ENCODE results near the gene CD3G. TPM values are rescaled to one million over a fixed set of nuclear protein-coding genes. Genes with fewer than 3 reads are reported as not detected.
A peak's percentile ranks its signal among the peaks of the same experiment; 100 is the strongest.

Gene CD3G
- total and polyA plus RNA-seq, 9 of the 15 experiments (the other 6 are each of a cell fraction or from before 2014, with no cell fraction given) = 0.30 to 1.7 (median 0.47) TPM

DNA sequence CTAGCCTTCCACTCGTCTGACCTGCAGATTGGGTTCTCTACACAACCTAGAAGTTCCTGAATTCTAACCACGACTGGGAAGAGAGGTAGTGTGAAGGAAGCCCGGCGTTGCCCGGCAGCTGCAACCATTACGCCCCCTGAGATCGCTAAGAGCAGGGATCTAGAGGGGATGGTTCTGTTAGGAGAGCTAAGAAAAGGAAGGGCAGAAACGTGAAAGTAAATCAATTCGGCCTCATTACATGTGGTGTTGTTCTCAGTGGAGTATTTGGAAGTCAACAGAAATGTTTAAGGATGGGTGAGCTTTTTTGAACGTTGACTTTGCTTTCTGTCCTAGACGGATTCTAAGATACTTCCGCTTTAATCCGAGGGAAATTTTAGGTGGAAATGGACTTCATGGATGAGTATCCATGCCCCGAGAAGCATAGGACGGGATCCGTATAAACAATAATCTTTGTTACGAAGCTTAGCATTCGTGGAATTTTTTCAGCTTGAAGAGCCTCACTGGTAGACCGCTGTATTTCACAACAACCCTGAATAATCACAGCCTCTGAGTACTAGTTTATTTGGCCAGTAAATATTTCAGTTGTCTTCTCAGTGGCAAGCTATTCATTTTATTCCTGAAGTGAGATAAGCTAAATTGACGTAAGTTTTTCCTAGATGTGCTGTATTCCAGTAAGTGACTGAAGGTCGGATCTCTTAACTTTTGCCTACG lies 57.9 kb downstream of the CD3G start (continued):
- TF ChIP-seq, protein P1, sequence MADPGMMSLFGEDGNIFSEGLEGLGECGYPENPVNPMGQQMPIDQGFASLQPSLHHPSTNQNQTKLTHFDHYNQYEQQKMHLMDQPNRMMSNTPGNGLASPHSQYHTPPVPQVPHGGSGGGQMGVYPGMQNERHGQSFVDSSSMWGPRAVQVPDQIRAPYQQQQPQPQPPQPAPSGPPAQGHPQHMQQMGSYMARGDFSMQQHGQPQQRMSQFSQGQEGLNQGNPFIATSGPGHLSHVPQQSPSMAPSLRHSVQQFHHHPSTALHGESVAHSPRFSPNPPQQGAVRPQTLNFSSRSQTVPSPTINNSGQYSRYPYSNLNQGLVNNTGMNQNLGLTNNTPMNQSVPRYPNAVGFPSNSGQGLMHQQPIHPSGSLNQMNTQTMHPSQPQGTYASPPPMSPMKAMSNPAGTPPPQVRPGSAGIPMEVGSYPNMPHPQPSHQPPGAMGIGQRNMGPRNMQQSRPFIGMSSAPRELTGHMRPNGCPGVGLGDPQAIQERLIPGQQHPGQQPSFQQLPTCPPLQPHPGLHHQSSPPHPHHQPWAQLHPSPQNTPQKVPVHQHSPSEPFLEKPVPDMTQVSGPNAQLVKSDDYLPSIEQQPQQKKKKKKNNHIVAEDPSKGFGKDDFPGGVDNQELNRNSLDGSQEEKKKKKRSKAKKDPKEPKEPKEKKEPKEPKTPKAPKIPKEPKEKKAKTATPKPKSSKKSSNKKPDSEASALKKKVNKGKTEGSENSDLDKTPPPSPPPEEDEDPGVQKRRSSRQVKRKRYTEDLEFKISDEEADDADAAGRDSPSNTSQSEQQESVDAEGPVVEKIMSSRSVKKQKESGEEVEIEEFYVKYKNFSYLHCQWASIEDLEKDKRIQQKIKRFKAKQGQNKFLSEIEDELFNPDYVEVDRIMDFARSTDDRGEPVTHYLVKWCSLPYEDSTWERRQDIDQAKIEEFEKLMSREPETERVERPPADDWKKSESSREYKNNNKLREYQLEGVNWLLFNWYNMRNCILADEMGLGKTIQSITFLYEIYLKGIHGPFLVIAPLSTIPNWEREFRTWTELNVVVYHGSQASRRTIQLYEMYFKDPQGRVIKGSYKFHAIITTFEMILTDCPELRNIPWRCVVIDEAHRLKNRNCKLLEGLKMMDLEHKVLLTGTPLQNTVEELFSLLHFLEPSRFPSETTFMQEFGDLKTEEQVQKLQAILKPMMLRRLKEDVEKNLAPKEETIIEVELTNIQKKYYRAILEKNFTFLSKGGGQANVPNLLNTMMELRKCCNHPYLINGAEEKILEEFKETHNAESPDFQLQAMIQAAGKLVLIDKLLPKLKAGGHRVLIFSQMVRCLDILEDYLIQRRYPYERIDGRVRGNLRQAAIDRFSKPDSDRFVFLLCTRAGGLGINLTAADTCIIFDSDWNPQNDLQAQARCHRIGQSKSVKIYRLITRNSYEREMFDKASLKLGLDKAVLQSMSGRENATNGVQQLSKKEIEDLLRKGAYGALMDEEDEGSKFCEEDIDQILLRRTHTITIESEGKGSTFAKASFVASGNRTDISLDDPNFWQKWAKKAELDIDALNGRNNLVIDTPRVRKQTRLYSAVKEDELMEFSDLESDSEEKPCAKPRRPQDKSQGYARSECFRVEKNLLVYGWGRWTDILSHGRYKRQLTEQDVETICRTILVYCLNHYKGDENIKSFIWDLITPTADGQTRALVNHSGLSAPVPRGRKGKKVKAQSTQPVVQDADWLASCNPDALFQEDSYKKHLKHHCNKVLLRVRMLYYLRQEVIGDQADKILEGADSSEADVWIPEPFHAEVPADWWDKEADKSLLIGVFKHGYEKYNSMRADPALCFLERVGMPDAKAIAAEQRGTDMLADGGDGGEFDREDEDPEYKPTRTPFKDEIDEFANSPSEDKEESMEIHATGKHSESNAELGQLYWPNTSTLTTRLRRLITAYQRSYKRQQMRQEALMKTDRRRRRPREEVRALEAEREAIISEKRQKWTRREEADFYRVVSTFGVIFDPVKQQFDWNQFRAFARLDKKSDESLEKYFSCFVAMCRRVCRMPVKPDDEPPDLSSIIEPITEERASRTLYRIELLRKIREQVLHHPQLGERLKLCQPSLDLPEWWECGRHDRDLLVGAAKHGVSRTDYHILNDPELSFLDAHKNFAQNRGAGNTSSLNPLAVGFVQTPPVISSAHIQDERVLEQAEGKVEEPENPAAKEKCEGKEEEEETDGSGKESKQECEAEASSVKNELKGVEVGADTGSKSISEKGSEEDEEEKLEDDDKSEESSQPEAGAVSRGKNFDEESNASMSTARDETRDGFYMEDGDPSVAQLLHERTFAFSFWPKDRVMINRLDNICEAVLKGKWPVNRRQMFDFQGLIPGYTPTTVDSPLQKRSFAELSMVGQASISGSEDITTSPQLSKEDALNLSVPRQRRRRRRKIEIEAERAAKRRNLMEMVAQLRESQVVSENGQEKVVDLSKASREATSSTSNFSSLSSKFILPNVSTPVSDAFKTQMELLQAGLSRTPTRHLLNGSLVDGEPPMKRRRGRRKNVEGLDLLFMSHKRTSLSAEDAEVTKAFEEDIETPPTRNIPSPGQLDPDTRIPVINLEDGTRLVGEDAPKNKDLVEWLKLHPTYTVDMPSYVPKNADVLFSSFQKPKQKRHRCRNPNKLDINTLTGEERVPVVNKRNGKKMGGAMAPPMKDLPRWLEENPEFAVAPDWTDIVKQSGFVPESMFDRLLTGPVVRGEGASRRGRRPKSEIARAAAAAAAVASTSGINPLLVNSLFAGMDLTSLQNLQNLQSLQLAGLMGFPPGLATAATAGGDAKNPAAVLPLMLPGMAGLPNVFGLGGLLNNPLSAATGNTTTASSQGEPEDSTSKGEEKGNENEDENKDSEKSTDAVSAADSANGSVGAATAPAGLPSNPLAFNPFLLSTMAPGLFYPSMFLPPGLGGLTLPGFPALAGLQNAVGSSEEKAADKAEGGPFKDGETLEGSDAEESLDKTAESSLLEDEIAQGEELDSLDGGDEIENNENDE (IDR thresholded peaks at IDR 0.05; ENCODE audit: low read depth, low read length) = no peak
- TF ChIP-seq ZNF282 (CRISPR knock-in tag; IDR thresholded peaks at IDR 0.05) (0 out of 2 replicates have a peak, but pooled peaks have one; percentile 16), ELF1 (tag; IDR thresholded peaks at IDR 0.05) (0 out of 2 replicates have a peak, but pooled peaks have one; percentile 3), SAP30 (IDR thresholded peaks at IDR 0.05; ENCODE audit: borderline replicate concordance, insufficient read depth, low read depth, low read length, poor library complexity, severe bottlenecking) (peak; percentile 0), CEBPB (tag; IDR thresholded peaks at IDR 0.05) (peak; percentile 77), CEBPG (CRISPR knock-in tag; IDR thresholded peaks at IDR 0.05) (no peak), CEBPG (tag; conservative IDR thresholded peaks at IDR 0.05 in 1 of 2, IDR thresholded peaks at IDR 0.05 in 1 of 2) (peak in 1 of 2 experiments; percentile 60; a peak in 2 of 4 replicates), SMARCA5 (IDR thresholded peaks at IDR 0.05) (no peak), ZBTB1 (CRISPR knock-in tag; IDR thresholded peaks at IDR 0.05; ENCODE audit: borderline replicate concordance, low read depth) (peak; percentile 47; the same call in 1 of the 2 replicates), ZNF431 (CRISPR knock-in tag; IDR thresholded peaks at IDR 0.05) (0 out of 2 replicates have a peak, but pooled peaks have one; percentile 20), ZNF644 (tag; IDR thresholded peaks at IDR 0.05; ENCODE audit: low read depth) (no peak)
- TF ChIP-seq, protein P2, sequence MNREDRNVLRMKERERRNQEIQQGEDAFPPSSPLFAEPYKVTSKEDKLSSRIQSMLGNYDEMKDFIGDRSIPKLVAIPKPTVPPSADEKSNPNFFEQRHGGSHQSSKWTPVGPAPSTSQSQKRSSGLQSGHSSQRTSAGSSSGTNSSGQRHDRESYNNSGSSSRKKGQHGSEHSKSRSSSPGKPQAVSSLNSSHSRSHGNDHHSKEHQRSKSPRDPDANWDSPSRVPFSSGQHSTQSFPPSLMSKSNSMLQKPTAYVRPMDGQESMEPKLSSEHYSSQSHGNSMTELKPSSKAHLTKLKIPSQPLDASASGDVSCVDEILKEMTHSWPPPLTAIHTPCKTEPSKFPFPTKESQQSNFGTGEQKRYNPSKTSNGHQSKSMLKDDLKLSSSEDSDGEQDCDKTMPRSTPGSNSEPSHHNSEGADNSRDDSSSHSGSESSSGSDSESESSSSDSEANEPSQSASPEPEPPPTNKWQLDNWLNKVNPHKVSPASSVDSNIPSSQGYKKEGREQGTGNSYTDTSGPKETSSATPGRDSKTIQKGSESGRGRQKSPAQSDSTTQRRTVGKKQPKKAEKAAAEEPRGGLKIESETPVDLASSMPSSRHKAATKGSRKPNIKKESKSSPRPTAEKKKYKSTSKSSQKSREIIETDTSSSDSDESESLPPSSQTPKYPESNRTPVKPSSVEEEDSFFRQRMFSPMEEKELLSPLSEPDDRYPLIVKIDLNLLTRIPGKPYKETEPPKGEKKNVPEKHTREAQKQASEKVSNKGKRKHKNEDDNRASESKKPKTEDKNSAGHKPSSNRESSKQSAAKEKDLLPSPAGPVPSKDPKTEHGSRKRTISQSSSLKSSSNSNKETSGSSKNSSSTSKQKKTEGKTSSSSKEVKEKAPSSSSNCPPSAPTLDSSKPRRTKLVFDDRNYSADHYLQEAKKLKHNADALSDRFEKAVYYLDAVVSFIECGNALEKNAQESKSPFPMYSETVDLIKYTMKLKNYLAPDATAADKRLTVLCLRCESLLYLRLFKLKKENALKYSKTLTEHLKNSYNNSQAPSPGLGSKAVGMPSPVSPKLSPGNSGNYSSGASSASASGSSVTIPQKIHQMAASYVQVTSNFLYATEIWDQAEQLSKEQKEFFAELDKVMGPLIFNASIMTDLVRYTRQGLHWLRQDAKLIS (CRISPR knock-in tag; IDR thresholded peaks at IDR 0.05) = peak; percentile 63; the same call in 1 of the 2 replicates
